ENCODE measurements around the gene ANKRD6. TPM values are rescaled to one million over a fixed set of nuclear protein-coding genes. Genes with fewer than 3 reads are reported as not detected.

The ANKRD6 gene
- total RNA-seq, 1 donor from 2014 or later, result 10.0 TPM

DNA sequence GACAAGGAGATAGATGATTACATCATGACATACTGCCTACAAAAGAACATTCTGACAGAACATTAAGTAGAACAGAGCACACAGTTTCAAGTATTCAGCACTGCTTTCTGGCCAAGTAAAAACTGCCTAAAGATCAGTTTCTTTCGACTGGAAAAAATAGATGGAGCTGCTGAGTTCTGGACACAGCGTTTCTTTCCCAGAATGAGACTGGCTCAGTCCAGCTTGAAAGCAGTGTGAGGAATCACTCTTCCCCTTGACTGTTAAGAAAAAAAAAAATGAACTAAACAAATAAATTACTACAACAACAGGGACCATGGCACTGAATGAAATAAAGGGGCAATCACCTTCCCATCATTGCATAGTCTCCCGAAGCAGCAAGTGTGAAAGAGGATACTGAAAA is 210.0 kb downstream of the ANKRD6 start:
- no peak overlapping the region for H3K4me3 ChIP-seq (ENCODE audit: low read depth, low read length)
- DNase-seq (ENCODE audit: low read depth), result no peak
- H3K27me3 ChIP-seq (ENCODE audit: control insufficient read depth, insufficient read depth, low read length), result no peaks in the 10 kb centered on the region
- TF ChIP-seq, protein P1, sequence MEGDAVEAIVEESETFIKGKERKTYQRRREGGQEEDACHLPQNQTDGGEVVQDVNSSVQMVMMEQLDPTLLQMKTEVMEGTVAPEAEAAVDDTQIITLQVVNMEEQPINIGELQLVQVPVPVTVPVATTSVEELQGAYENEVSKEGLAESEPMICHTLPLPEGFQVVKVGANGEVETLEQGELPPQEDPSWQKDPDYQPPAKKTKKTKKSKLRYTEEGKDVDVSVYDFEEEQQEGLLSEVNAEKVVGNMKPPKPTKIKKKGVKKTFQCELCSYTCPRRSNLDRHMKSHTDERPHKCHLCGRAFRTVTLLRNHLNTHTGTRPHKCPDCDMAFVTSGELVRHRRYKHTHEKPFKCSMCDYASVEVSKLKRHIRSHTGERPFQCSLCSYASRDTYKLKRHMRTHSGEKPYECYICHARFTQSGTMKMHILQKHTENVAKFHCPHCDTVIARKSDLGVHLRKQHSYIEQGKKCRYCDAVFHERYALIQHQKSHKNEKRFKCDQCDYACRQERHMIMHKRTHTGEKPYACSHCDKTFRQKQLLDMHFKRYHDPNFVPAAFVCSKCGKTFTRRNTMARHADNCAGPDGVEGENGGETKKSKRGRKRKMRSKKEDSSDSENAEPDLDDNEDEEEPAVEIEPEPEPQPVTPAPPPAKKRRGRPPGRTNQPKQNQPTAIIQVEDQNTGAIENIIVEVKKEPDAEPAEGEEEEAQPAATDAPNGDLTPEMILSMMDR (IDR thresholded peaks at IDR 0.05; ENCODE audit: insufficient read depth, low read length, poor library complexity, severe bottlenecking), result no peak
- H3K36me3 ChIP-seq (ENCODE audit: control insufficient read depth, insufficient read depth, low read length), result peaks cover 4% of the 10 kb centered on the region

DNA sequence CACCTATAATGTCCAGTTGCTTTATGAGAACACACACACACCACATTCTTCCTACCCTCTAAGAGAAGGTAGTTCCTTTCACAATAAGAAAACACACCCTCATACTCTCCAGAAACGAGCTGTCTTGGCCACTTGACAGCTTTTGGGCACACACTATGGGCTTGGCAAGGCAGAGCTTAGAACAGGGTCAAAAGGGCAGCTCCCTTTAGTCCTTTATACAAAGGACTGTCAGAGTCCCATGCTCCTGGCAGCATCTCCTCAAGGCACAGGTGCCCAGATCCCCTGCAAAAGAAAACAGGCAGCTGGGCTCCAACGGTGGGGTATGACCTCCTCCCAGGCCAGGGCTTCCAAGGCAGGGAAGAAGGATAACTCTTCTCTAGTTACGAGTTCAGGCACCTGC is 210.5 kb downstream of the ANKRD6 start:
- TF ChIP-seq, protein P1 (IDR thresholded peaks at IDR 0.05; ENCODE audit: insufficient read depth, low read length, poor library complexity, severe bottlenecking), result no peak
- no peaks in the 10 kb centered on the region for H3K27me3 ChIP-seq (ENCODE audit: control insufficient read depth, insufficient read depth, low read length)
- no peak overlapping the region for H3K4me3 ChIP-seq (ENCODE audit: low read depth, low read length)
- no peak for DNase-seq (ENCODE audit: low read depth)
- peaks cover 4% of the 10 kb centered on the region for H3K36me3 ChIP-seq (ENCODE audit: control insufficient read depth, insufficient read depth, low read length)

DNA sequence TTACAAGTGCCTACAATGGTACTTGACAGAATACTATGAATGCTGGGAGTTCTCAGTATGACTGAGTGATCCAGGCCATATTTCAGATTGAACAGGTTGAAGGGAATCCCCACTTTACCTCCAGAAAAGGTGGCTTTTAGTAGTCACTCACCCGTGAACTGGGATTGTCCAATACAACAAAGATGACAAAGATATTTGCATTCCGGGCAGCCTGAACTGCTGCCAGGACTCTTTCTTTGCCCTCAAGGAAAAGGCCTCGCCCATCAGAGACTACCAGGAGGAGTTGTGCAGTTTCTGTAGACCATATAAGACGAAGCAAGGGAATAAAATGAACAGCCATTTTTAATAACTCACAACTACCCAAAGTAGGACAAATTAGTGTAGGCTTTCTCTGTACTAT is 211.9 kb downstream of the ANKRD6 start:
- H3K36me3 ChIP-seq (ENCODE audit: control insufficient read depth, insufficient read depth, low read length), result peaks cover 4% of the 10 kb centered on the region
- TF ChIP-seq, protein P1 (IDR thresholded peaks at IDR 0.05; ENCODE audit: insufficient read depth, low read length, poor library complexity, severe bottlenecking), result no peak
- no peak for DNase-seq (ENCODE audit: low read depth)

DNA sequence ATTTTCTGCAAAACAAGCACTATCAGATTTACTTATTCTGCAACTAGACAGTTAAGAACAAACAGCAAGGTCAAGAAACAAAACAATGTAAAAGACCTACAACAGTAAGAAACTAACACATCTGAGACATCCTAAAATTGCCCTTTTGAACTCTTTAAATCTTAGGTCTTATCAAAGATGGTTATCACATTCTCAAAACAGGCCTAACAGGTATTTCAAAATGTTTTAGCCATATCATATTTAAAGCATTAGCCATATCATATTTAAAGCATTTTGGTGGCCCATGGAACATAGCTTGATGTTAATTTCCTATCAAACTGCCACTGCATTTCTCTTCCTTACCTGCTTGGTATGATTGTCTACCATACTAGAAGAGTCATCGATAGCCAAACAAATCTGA is 216.7 kb downstream of the ANKRD6 start:
- peaks cover 2% of the 10 kb centered on the region for H3K36me3 ChIP-seq (ENCODE audit: control insufficient read depth, insufficient read depth, low read length)
- no peak for DNase-seq (ENCODE audit: low read depth)
- TF ChIP-seq, protein P1 (IDR thresholded peaks at IDR 0.05; ENCODE audit: insufficient read depth, low read length, poor library complexity, severe bottlenecking), result no peak
- H3K4me3 ChIP-seq (ENCODE audit: low read depth, low read length), result no peak overlapping the region
- no peaks in the 10 kb centered on the region for H3K27me3 ChIP-seq (ENCODE audit: control insufficient read depth, insufficient read depth, low read length)

More for the DNA sequence above, 211.9 kb downstream of the ANKRD6 start:
- Histone ChIP-seq H3K4me3 (ENCODE audit: low read depth, low read length) (no peak overlapping the region), H3K27me3 (ENCODE audit: control insufficient read depth, insufficient read depth, low read length) (no peaks in the 10 kb centered on the region)

DNA sequence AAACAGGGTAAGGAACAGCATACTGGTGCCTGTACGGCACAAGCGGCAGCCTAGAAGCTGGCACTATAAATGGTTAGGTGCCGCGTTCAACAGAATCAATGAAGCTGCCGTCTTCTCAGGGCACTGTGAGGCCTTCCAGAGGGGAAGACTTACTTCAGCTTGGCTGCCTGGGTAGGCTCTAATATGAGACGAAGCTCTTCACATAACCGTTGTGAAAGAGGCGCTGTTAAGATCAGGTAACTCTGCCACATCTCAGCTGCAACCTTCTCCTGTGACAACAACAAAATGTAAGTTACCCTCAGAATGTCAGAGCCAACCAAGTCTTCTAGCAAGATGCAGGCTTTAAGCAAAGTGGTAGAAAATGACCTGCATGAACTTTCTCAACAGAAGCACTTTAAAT is 217.6 kb downstream of the ANKRD6 start:
- DNase-seq (ENCODE audit: low read depth), result no peak
- no peaks in the 10 kb centered on the region for H3K27me3 ChIP-seq (ENCODE audit: control insufficient read depth, insufficient read depth, low read length)
- TF ChIP-seq, protein P1 (IDR thresholded peaks at IDR 0.05; ENCODE audit: insufficient read depth, low read length, poor library complexity, severe bottlenecking), result no peak
- peaks cover 1% of the 10 kb centered on the region for H3K36me3 ChIP-seq (ENCODE audit: control insufficient read depth, insufficient read depth, low read length)
- no peak overlapping the region for H3K4me3 ChIP-seq (ENCODE audit: low read depth, low read length)

DNA sequence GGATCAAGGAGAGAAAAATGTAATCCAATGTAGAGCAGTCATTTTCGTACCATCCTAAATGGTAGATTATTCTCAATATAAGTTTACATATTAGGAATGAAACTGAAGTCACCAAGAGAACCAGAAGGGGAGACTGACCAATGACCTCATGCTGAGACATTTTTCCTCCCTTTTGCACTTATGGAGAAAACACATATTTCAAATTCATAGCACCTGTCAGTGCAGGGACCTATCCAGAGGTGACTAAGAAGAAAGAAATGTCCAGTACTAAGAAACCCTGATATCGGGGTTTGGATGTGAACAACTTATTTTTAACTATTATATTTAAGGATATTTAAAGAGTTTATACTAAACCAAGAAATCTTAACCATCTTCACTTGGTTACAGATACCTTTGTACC is 222.2 kb downstream of the ANKRD6 start:
- no peaks in the 10 kb centered on the region for H3K36me3 ChIP-seq (ENCODE audit: control insufficient read depth, insufficient read depth, low read length)
- TF ChIP-seq, protein P1 (IDR thresholded peaks at IDR 0.05; ENCODE audit: insufficient read depth, low read length, poor library complexity, severe bottlenecking), result no peak

More for the DNA sequence above, 222.2 kb downstream of the ANKRD6 start:
- Histone ChIP-seq H3K4me3 (ENCODE audit: low read depth, low read length) (no peak overlapping the region), H3K27me3 (ENCODE audit: control insufficient read depth, insufficient read depth, low read length) (no peaks in the 10 kb centered on the region)
- no peak for DNase-seq (ENCODE audit: low read depth)

Data from kidney epithelial cell (primary cell).